ENCODE data around the gene AOPEP. TPM values are rescaled to one million over a fixed set of nuclear protein-coding genes. Genes with fewer than 3 reads are reported as not detected.

AOPEP gene
- total RNA-seq, 2 experiments from 2014 or later, result 6.9 to 7.0 TPM

- no peaks in the 10 kb centered on the region for H3K9me3 Mint-ChIP-seq
- POLR2A ChIA-PET, result no interaction called here
- ATAC-seq (ENCODE audit: poor library complexity) (no peak), DNase-seq (no peak)
- intact Hi-C loops (cut with DNase I, micrococcal nuclease), result no loop called here
- H3K27me3 Mint-ChIP-seq, result no peaks in the 10 kb centered on the region
- Histone ChIP-seq H3K4me1 (ENCODE audit: insufficient read depth, low read length) (no peaks in the 10 kb centered on the region), H3K27ac (ENCODE audit: low read depth in 1 of 2, low read length in 2 of 2) (no peak overlapping the region), H3K9me3 (ENCODE audit: control insufficient read depth in 1 of 2, insufficient read depth in 1 of 2, low read length in 2 of 2) (no peaks in the 10 kb centered on the region), H3K27me3 (ENCODE audit: control insufficient read depth in 1 of 2, insufficient read depth in 2 of 2, low read length in 2 of 2) (no peaks in the 10 kb centered on the region), H3K36me3 (ENCODE audit: insufficient read depth, low read length) (no peaks in the 10 kb centered on the region), H3K4me3 (ENCODE audit: low read length) (no peak overlapping the region)
- H3K27ac Mint-ChIP-seq, result no peak overlapping the region
- CTCF ChIA-PET, result no interaction called here
- H3K36me3 Mint-ChIP-seq (ENCODE audit: low read depth), result no peaks in the 10 kb centered on the region
- H3K4me1 Mint-ChIP-seq (ENCODE audit: low read depth), result no peaks in the 10 kb centered on the region
- no peak for TF ChIP-seq CTCF (IDR thresholded peaks at IDR 0.05)
- no peak overlapping the region for H3K4me3 Mint-ChIP-seq
Measured at GRCh38 chr9:95040106-95040505, 313.6 kb downstream of the AOPEP start.

GRCh38 chr9:95043826-95044225 is 317.3 kb downstream of the AOPEP start:
- DNase-seq, result no peak
- intact Hi-C loops (cut with DNase I, micrococcal nuclease), result no loop called here
- H3K9me3 Mint-ChIP-seq, result no peaks in the 10 kb centered on the region
- no peak for TF ChIP-seq CTCF (IDR thresholded peaks at IDR 0.05)
- peaks cover 6% of the 10 kb centered on the region for H3K4me1 Mint-ChIP-seq (ENCODE audit: low read depth)
- ChIA-PET POLR2A (no interaction called here), CTCF (no interaction called here)
- H3K36me3 Mint-ChIP-seq (ENCODE audit: low read depth), result no peaks in the 10 kb centered on the region
- peaks cover 4% of the 10 kb centered on the region for H3K4me1 ChIP-seq (ENCODE audit: insufficient read depth, low read length)
- no peak for ATAC-seq (ENCODE audit: poor library complexity)
- H3K27ac ChIP-seq (ENCODE audit: low read depth in 1 of 2, low read length in 2 of 2), result no peak overlapping the region
- peaks cover 14% of the 10 kb centered on the region for H3K27me3 Mint-ChIP-seq
- no peaks in the 10 kb centered on the region for H3K9me3 ChIP-seq (ENCODE audit: control insufficient read depth in 1 of 2, insufficient read depth in 1 of 2, low read length in 2 of 2)
- H3K27me3 ChIP-seq (ENCODE audit: control insufficient read depth in 1 of 2, insufficient read depth in 2 of 2, low read length in 2 of 2), result peaks cover 4 to 5% of the 10 kb centered on the region in 2 experiments
- H3K4me3 Mint-ChIP-seq, result no peak overlapping the region
- H3K4me3 ChIP-seq (ENCODE audit: low read length), result no peak overlapping the region
- no peaks in the 10 kb centered on the region for H3K36me3 ChIP-seq (ENCODE audit: insufficient read depth, low read length)
- H3K27ac Mint-ChIP-seq, result no peak overlapping the region

GRCh38 chr9:95044731-95045508 is 318.4 kb downstream of the AOPEP start:
- intact Hi-C loops (cut with DNase I, micrococcal nuclease), result no loop called here
- Mint-ChIP-seq H3K4me3 (no peak overlapping the region), H3K36me3 (ENCODE audit: low read depth) (no peaks in the 10 kb centered on the region), H3K27ac (no peak overlapping the region), H3K4me1 (ENCODE audit: low read depth) (peaks cover 10% of the 10 kb centered on the region), H3K9me3 (no peaks in the 10 kb centered on the region), H3K27me3 (peaks cover 24% of the 10 kb centered on the region)
- no peaks in the 10 kb centered on the region for H3K36me3 ChIP-seq (ENCODE audit: insufficient read depth, low read length)
- ATAC-seq (ENCODE audit: poor library complexity) (no peak), DNase-seq (no peak)
- H3K9me3 ChIP-seq (ENCODE audit: control insufficient read depth in 1 of 2, insufficient read depth in 1 of 2, low read length in 2 of 2), result no peaks in the 10 kb centered on the region
- no peak for TF ChIP-seq CTCF (IDR thresholded peaks at IDR 0.05)
- no peak overlapping the region for H3K27ac ChIP-seq (ENCODE audit: low read depth in 1 of 2, low read length in 2 of 2)
- ChIA-PET CTCF (no interaction called here), POLR2A (no interaction called here)
- peaks cover 6% of the 10 kb centered on the region for H3K4me1 ChIP-seq (ENCODE audit: insufficient read depth, low read length)
- H3K4me3 ChIP-seq (ENCODE audit: low read length), result no peak overlapping the region
- peaks cover 7 to 16% of the 10 kb centered on the region in 2 experiments for H3K27me3 ChIP-seq (ENCODE audit: control insufficient read depth in 1 of 2, insufficient read depth in 2 of 2, low read length in 2 of 2)

Measured in CD4-positive, alpha-beta T cell (primary cell).